Upper lobe of right lung (tissue), 1 donor: ENCODE data around the gene RNF186. TPM values are rescaled to one million over a fixed set of nuclear protein-coding genes. Genes with fewer than 3 reads are reported as not detected.
A peak's percentile ranks its signal among the peaks of the same experiment; 100 is the strongest.

Experiments
- ATAC-seq: fragments of 200-7000 bp; cut with Tn5 transposase; one replicate; pipeline ENCODE4 v1.9.1; 2020; ENCODE audit warnings: mild to moderate bottlenecking, moderate library complexity
- DNase-seq: peaks from one replicate; pipeline ENCODE4 v3.0.0-alpha.2; 2020
- H3K27ac ChIP-seq: fragments of 200-600 bp; one replicate; pipeline ENCODE4 v1.8.0; 2022
- H3K27me3 ChIP-seq: fragments of 200-600 bp; one replicate; pipeline ENCODE4 v1.8.0; 2022; ENCODE audit warnings: mild to moderate bottlenecking
- H3K36me3 ChIP-seq: fragments of 200-600 bp; one replicate; pipeline ENCODE4 v1.8.0; 2022
- H3K4me1 ChIP-seq: fragments of 200-600 bp; one replicate; pipeline ENCODE4 v1.8.0; 2022
- H3K4me3 ChIP-seq: fragments of 200-600 bp; one replicate; pipeline ENCODE4 v1.8.0; 2022; ENCODE audit warnings: mild to moderate bottlenecking
- H3K9me3 ChIP-seq: fragments of 200-600 bp; one replicate; pipeline ENCODE4 v1.8.0; 2022
- CTCF ChIP-seq: fragments of 200-600 bp; IDR thresholded peaks from one replicate; pipeline ENCODE4 v1.8.0; 2022; ENCODE audit warnings: antibody characterized with exemption
- intact Hi-C: fragments of 100-400 bp; cut with DNase I; formaldehyde crosslinking; loops from one replicate; pipeline ENCODE4 v1.11.0; 2022
- total RNA-seq: library from RNA; stranded (reverse); fragmentation: NEBNext Ultra II Directional; extraction: Animal tissue kit (Norgen Biotek cat#: 25700); gene quantifications from one replicate; pipeline ENCODE4 v1.2.1, GENCODE V29; 2021
- donor health status: DM: no; HTN: yes; CAD: no; lungs with severe emphysema.

The RNF186 gene
- total RNA-seq, 1 donor from 2014 or later, result not detected

- no peaks in the 10 kb centered on the region for H3K4me1 ChIP-seq
- H3K36me3 ChIP-seq, result peaks cover 23% of the 10 kb centered on the region
- no peak overlapping the region for H3K27ac ChIP-seq
- ATAC-seq (peak; percentile 87), DNase-seq (no peak)
- intact Hi-C loops, result no loop called here
- no peaks in the 10 kb centered on the region for H3K9me3 ChIP-seq
- TF ChIP-seq CTCF, result no peak
- no peak overlapping the region for H3K4me3 ChIP-seq
- no peaks in the 10 kb centered on the region for H3K27me3 ChIP-seq
Measured at GRCh38 chr1:19786988-19787423, 28.1 kb downstream of the RNF186 start.

- intact Hi-C loops, result no loop called here
Measured at GRCh38 chr1:19785660-19786059, 29.4 kb downstream of the RNF186 start.

GRCh38 chr1:19780267-19780877 lies 34.7 kb downstream of the RNF186 start:
- no peaks in the 10 kb centered on the region for H3K4me1 ChIP-seq
- DNase-seq (no peak), ATAC-seq (no peak)
- H3K4me3 ChIP-seq, result no peak overlapping the region
- H3K9me3 ChIP-seq, result no peaks in the 10 kb centered on the region
- peaks cover 44% of the 10 kb centered on the region for H3K36me3 ChIP-seq
- TF ChIP-seq CTCF, result no peak
- intact Hi-C loops, result no loop called here
- H3K27me3 ChIP-seq, result no peaks in the 10 kb centered on the region
- no peak overlapping the region for H3K27ac ChIP-seq

More at GRCh38 chr1:19785660-19786059, 29.4 kb downstream of the RNF186 start:
- Histone ChIP-seq H3K4me1 (no peaks in the 10 kb centered on the region), H3K36me3 (peaks cover 25% of the 10 kb centered on the region), H3K4me3 (no peak overlapping the region), H3K27me3 (no peaks in the 10 kb centered on the region), H3K9me3 (no peaks in the 10 kb centered on the region), H3K27ac (no peak overlapping the region)
- ATAC-seq (no peak), DNase-seq (no peak)
- no peak for TF ChIP-seq CTCF

- no peak for TF ChIP-seq CTCF
- Histone ChIP-seq H3K4me3 (no peak overlapping the region), H3K27me3 (no peaks in the 10 kb centered on the region), H3K9me3 (no peaks in the 10 kb centered on the region), H3K36me3 (peaks cover 48% of the 10 kb centered on the region), H3K4me1 (no peaks in the 10 kb centered on the region), H3K27ac (no peak overlapping the region)
- DNase-seq, result no peak
- no peak for ATAC-seq
- intact Hi-C loops, result no loop called here
Measured at GRCh38 chr1:19776933-19777332, 38.1 kb downstream of the RNF186 start.

- ATAC-seq, result no peak
- no peak for TF ChIP-seq CTCF
- no peak overlapping the region for H3K27ac ChIP-seq
Measured at GRCh38 chr1:19776287-19776686, 38.8 kb downstream of the RNF186 start.

GRCh38 chr1:19775831-19776230 lies 39.3 kb downstream of the RNF186 start:
- TF ChIP-seq CTCF, result no peak
- Histone ChIP-seq H3K9me3 (no peaks in the 10 kb centered on the region), H3K4me3 (no peak overlapping the region), H3K27me3 (no peaks in the 10 kb centered on the region), H3K4me1 (no peaks in the 10 kb centered on the region), H3K27ac (no peak overlapping the region), H3K36me3 (peaks cover 57% of the 10 kb centered on the region)
- DNase-seq (no peak), ATAC-seq (no peak)
- intact Hi-C loops, result no loop called here

More at GRCh38 chr1:19776287-19776686, 38.8 kb downstream of the RNF186 start:
- intact Hi-C loops, result no loop called here
- H3K9me3 ChIP-seq, result no peaks in the 10 kb centered on the region
- H3K36me3 ChIP-seq, result peaks cover 55% of the 10 kb centered on the region
- H3K27me3 ChIP-seq, result no peaks in the 10 kb centered on the region
- no peak overlapping the region for H3K4me3 ChIP-seq
- H3K4me1 ChIP-seq, result no peaks in the 10 kb centered on the region
- DNase-seq, result no peak
